DOHH2 (cell line): Measurements from ENCODE around the gene PARVB.

ENCODE experiments used
- H3F3A ChIP-seq: fragments of 200-600 bp; sonication (generic), shearing (Covaris generic); 2 replicates; pipeline ENCODE4 v1.6.0; 2016; ENCODE audit warnings: antibody characterized with exemption, mild to moderate bottlenecking; ENCODE audit not compliant: control insufficient read depth, insufficient read depth
- H3K27ac ChIP-seq: fragments of 200-600 bp; sonication (generic); 2 replicates; pipeline ENCODE4 v1.5.1; 2014; ENCODE audit warnings: low read depth, mild to moderate bottlenecking, low read length, moderate library complexity
- H3K27me3 ChIP-seq: fragments of 200-600 bp; sonication (generic); 2 replicates; pipeline ENCODE4 v1.6.1; 2014; ENCODE audit warnings: mild to moderate bottlenecking, low read length, mixed read lengths; ENCODE audit not compliant: control insufficient read depth
- H3K36me3 ChIP-seq: fragments of 200-600 bp; sonication (generic); 2 replicates; pipeline ENCODE4 v1.6.1; 2014; ENCODE audit warnings: mild to moderate bottlenecking, low read length, moderate library complexity, mixed read lengths; ENCODE audit not compliant: control insufficient read depth
- H3K4me1 ChIP-seq: fragments of 200-600 bp; sonication (generic); 2 replicates; pipeline ENCODE4 v1.6.1; 2014; ENCODE audit warnings: mild to moderate bottlenecking, low read length, mixed read lengths; ENCODE audit not compliant: control insufficient read depth
- H3K4me2 ChIP-seq: fragments of 200-600 bp; sonication (generic); 2 replicates; pipeline ENCODE4 v1.6.0; 2014; ENCODE audit warnings: mild to moderate bottlenecking, low read length, moderate library complexity
- H3K4me3 ChIP-seq: fragments of 200-600 bp; sonication (generic); 2 replicates; pipeline ENCODE4 v1.5.1; 2014; ENCODE audit warnings: mild to moderate bottlenecking, low read length, mixed read lengths
- H3K79me2 ChIP-seq: fragments of 200-600 bp; sonication (generic); 2 replicates; pipeline ENCODE4 v1.6.1; 2014; ENCODE audit warnings: mild to moderate bottlenecking, low read length, mixed read lengths; ENCODE audit not compliant: control insufficient read depth
- H3K9me2 ChIP-seq: fragments of 200-600 bp; sonication (generic); replicated peaks from 2 replicates; pipeline ENCODE4 v1.6.1; 2014; ENCODE audit warnings: mild to moderate bottlenecking, low read length, mixed read lengths; ENCODE audit not compliant: control insufficient read depth
- H3K9me3 ChIP-seq: fragments of 200-600 bp; sonication (generic); 2 replicates; pipeline ENCODE4 v1.6.1; 2014; ENCODE audit warnings: antibody characterized with exemption, low read length, mixed read lengths; ENCODE audit not compliant: control insufficient read depth, insufficient read depth
- H4K20me1 ChIP-seq: fragments of 200-600 bp; sonication (generic); 2 replicates; pipeline ENCODE4 v1.6.0; 2014; ENCODE audit warnings: low read depth, mild to moderate bottlenecking, antibody characterized with exemption, low read length, moderate library complexity; ENCODE audit not compliant: control insufficient read depth, insufficient read depth
- CTCF ChIP-seq: fragments of 200-600 bp; sonication (generic); IDR thresholded peaks from one replicate; pipeline ENCODE4 v1.5.1; 2014; ENCODE audit warnings: antibody characterized with exemption, mild to moderate bottlenecking, low read depth, low read length; ENCODE audit not compliant: poor library complexity, severe bottlenecking
- EZH2phosphoT487 ChIP-seq: fragments of 200-600 bp; sonication (generic); IDR thresholded peaks from 2 replicates; pipeline ENCODE4 v1.6.1; 2017; ENCODE audit warnings: borderline replicate concordance, mild to moderate bottlenecking, antibody characterized with exemption, low read length, moderate library complexity, mixed read lengths

PARVB gene

GRCh38 chr22:44102856-44103255, 78.8 kb downstream of the PARVB start:
- TF ChIP-seq EZH2phosphoT487 (no peak), CTCF (no peak)
- Histone ChIP-seq H3K4me3 (no peak overlapping the region), H3K36me3 (no peaks in the 10 kb centered on the region), H3K79me2 (no peaks in the 10 kb centered on the region), H3K27me3 (no peaks in the 10 kb centered on the region), H3K9me3 (no peaks in the 10 kb centered on the region), H4K20me1 (no peaks in the 10 kb centered on the region), H3K4me2 (no peak overlapping the region), H3K9me2 (no peaks in the 10 kb centered on the region), H3K4me1 (no peaks in the 10 kb centered on the region), H3F3A (no peaks in the 10 kb centered on the region), H3K27ac (no peak overlapping the region)

GRCh38 chr22:44103735-44104480, 79.8 kb downstream of the PARVB start:
- Histone ChIP-seq H3K27ac (no peak overlapping the region), H3K36me3 (no peaks in the 10 kb centered on the region), H3K4me2 (no peak overlapping the region), H3F3A (no peaks in the 10 kb centered on the region), H3K27me3 (no peaks in the 10 kb centered on the region), H3K79me2 (no peaks in the 10 kb centered on the region), H3K4me1 (no peaks in the 10 kb centered on the region), H3K9me2 (no peaks in the 10 kb centered on the region), H4K20me1 (no peaks in the 10 kb centered on the region), H3K4me3 (no peak overlapping the region), H3K9me3 (no peaks in the 10 kb centered on the region)
- no peak for TF ChIP-seq CTCF

GRCh38 chr22:44107340-44107739, 83.2 kb downstream of the PARVB start:
- no peaks in the 10 kb centered on the region for H3K4me1 ChIP-seq
- no peak overlapping the region for H3K4me2 ChIP-seq
- no peaks in the 10 kb centered on the region for H3F3A ChIP-seq
- H3K27me3 ChIP-seq = no peaks in the 10 kb centered on the region
- no peak overlapping the region for H3K4me3 ChIP-seq
- no peaks in the 10 kb centered on the region for H3K9me2 ChIP-seq
- TF ChIP-seq CTCF (no peak), EZH2phosphoT487 (no peak)
- H3K9me3 ChIP-seq = no peaks in the 10 kb centered on the region
- H3K79me2 ChIP-seq = no peaks in the 10 kb centered on the region
- no peak overlapping the region for H3K27ac ChIP-seq
- no peaks in the 10 kb centered on the region for H3K36me3 ChIP-seq
- H4K20me1 ChIP-seq = no peaks in the 10 kb centered on the region
